Activated naive CD4-positive, alpha-beta T cell treated with anti-CD3 and anti-CD28 coated beads, Interleukin-2, amount 10 ng/mL, durations not matched to agents 7 days and 5 days (primary cell): ENCODE data around the gene FHIT.

Source experiments
- CTCF ChIA-PET: fragments of 350-600 bp; sonication (Branson Sonifier 250); formaldehyde crosslinking; loops from one replicate; lab custom pipeline; 2021; ENCODE audit warnings: antibody characterized with exemption; lab: Charles Lee
- DNase-seq: peaks from one replicate; pipeline ENCODE4 v3.0.0-alpha.2; 2020
- H3K27ac Mint-ChIP-seq: one replicate; pipeline ENCODE4 v1.8.0; 2021; ENCODE audit warnings: mild to moderate bottlenecking, moderate library complexity, mixed read lengths
- H3K27me3 Mint-ChIP-seq: one replicate; pipeline ENCODE4 v1.8.0; 2021; ENCODE audit warnings: mild to moderate bottlenecking, mixed read lengths
- H3K36me3 Mint-ChIP-seq: one replicate; pipeline ENCODE4 v1.8.0; 2021; ENCODE audit warnings: mixed read lengths
- H3K4me1 Mint-ChIP-seq: one replicate; pipeline ENCODE4 v1.8.0; 2021; ENCODE audit warnings: mixed read lengths
- H3K4me3 Mint-ChIP-seq: one replicate; pipeline ENCODE4 v1.8.0; 2021; ENCODE audit warnings: mild to moderate bottlenecking, moderate library complexity, mixed read lengths
- H3K9me3 Mint-ChIP-seq: one replicate; pipeline ENCODE4 v1.8.0; 2021; ENCODE audit warnings: mixed read lengths

The FHIT gene

GRCh38 chr3:60643831-60644230 lies 607.4 kb downstream of the FHIT start:
- Mint-ChIP-seq H3K9me3 (no peaks in the 10 kb centered on the region), H3K27ac (no peak overlapping the region), H3K4me3 (no peak overlapping the region), H3K27me3 (no peaks in the 10 kb centered on the region), H3K4me1 (no peaks in the 10 kb centered on the region), H3K36me3 (no peaks in the 10 kb centered on the region)
- CTCF ChIA-PET, result no interaction called here
- no peak for DNase-seq

- Mint-ChIP-seq H3K4me3 (no peak overlapping the region), H3K36me3 (no peaks in the 10 kb centered on the region), H3K27ac (no peak overlapping the region), H3K9me3 (no peaks in the 10 kb centered on the region), H3K4me1 (no peaks in the 10 kb centered on the region), H3K27me3 (no peaks in the 10 kb centered on the region)
- DNase-seq, result no peak
- CTCF ChIA-PET, result no interaction called here
Measured at GRCh38 chr3:60641354-60641753, 609.9 kb downstream of the FHIT start.

GRCh38 chr3:60636846-60637245 lies 614.4 kb downstream of the FHIT start:
- Mint-ChIP-seq H3K4me3 (no peak overlapping the region), H3K27ac (no peak overlapping the region), H3K9me3 (no peaks in the 10 kb centered on the region), H3K27me3 (peaks cover 5% of the 10 kb centered on the region), H3K4me1 (no peaks in the 10 kb centered on the region), H3K36me3 (no peaks in the 10 kb centered on the region)
- CTCF ChIA-PET, result no interaction called here
- DNase-seq, result no peak

DNA sequence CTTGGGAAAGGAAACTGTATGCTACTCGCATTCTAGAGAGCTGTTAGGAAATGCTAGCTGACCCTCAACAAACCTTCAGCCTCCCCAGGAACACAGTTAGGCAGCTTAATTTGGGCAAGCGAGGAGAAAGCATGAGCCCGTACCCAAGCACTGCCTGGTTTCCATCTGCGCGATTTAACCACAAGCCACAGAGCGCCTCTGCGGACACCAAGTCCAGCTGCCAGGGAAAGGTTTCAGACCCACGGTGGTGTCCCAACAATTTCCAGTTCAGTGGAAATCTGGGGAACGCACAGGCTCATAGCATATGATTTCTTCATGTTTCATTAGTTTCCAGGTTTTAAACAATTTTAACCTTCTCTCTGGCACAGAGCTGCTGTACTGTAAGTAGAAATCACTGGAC lies 617.6 kb downstream of the FHIT start:
- peaks cover 5% of the 10 kb centered on the region for H3K27me3 Mint-ChIP-seq
- CTCF ChIA-PET, result no interaction called here
- H3K27ac Mint-ChIP-seq, result no peak overlapping the region
- H3K9me3 Mint-ChIP-seq, result no peaks in the 10 kb centered on the region
- no peak for DNase-seq
- no peaks in the 10 kb centered on the region for H3K36me3 Mint-ChIP-seq
- no peaks in the 10 kb centered on the region for H3K4me1 Mint-ChIP-seq
- no peak overlapping the region for H3K4me3 Mint-ChIP-seq

- CTCF ChIA-PET, result no interaction called here
- DNase-seq, result no peak
- H3K27ac Mint-ChIP-seq, result no peak overlapping the region
Measured at GRCh38 chr3:60631509-60631908, 619.7 kb downstream of the FHIT start.

DNA sequence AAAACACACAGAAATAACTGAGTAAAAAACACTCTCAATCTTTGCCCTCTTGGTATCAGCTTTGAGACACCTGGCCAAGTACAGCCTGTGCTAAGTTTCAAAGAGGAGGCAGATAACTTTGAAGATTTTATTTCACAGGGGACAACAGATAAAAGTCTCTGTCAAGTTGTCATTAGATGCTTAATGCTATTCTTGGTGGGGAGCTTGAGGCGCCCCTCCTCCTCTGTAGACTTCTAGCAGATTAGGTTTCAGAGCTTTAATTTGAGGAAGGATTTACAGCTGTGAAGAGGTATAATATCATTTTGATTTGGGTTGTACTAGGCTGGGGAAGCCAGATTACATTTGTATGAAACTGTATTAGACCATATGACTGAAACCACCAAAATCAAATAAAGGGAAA lies 620.3 kb downstream of the FHIT start:
- H3K9me3 Mint-ChIP-seq, result no peaks in the 10 kb centered on the region
- H3K36me3 Mint-ChIP-seq, result no peaks in the 10 kb centered on the region
- H3K27ac Mint-ChIP-seq, result no peak overlapping the region
- no peaks in the 10 kb centered on the region for H3K4me1 Mint-ChIP-seq
- no peak overlapping the region for H3K4me3 Mint-ChIP-seq
- CTCF ChIA-PET, result no interaction called here
- no peak for DNase-seq
- H3K27me3 Mint-ChIP-seq, result peaks cover 5% of the 10 kb centered on the region

More at GRCh38 chr3:60631509-60631908, 619.7 kb downstream of the FHIT start:
- no peak overlapping the region for H3K4me3 Mint-ChIP-seq
- H3K4me1 Mint-ChIP-seq, result no peaks in the 10 kb centered on the region
- no peaks in the 10 kb centered on the region for H3K9me3 Mint-ChIP-seq
- no peaks in the 10 kb centered on the region for H3K36me3 Mint-ChIP-seq
- peaks cover 5% of the 10 kb centered on the region for H3K27me3 Mint-ChIP-seq

DNA sequence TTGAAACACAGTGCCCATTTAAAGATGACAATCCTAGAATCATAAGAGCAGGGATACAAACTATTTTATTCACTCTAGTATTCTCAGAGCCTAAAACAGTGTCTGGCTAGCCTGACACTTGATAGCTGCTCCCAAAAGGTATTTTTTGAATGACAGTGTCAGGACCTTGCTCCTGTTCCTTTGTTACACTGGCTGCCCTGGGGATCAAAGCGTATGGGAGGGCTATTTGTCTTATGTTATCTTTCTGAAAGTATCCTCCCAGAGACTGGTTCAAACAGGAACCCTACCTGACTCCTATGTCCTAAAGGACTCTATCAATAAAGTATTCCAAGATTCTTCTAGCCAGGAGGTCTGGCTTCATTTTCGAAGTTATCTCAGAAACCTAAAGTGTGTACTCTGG lies 621.4 kb downstream of the FHIT start:
- Mint-ChIP-seq H3K27me3 (peaks cover 5% of the 10 kb centered on the region), H3K27ac (no peak overlapping the region), H3K9me3 (no peaks in the 10 kb centered on the region), H3K4me3 (no peak overlapping the region), H3K36me3 (no peaks in the 10 kb centered on the region), H3K4me1 (no peaks in the 10 kb centered on the region)
- DNase-seq, result no peak
- CTCF ChIA-PET, result no interaction called here

DNA sequence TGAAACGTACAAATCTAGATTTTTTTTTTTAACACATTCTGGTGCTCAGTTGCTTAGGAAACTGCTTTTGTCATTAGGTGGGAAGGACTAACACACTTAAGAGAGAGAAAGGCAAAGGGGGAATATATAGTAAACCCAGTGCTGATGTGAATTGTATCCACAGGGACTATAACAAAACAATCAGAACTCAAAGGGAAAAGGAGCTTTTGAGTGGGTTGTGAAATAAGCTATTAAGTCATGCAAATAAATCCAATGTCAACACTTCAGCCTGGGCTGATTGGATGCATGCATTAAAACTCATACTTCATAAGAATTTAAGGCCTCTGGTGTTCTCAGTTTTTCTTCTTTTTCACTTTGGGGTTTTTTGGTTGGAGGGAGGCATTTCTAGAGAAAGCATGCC lies 628.9 kb downstream of the FHIT start:
- Mint-ChIP-seq H3K9me3 (no peaks in the 10 kb centered on the region), H3K4me3 (no peak overlapping the region), H3K36me3 (no peaks in the 10 kb centered on the region), H3K4me1 (no peaks in the 10 kb centered on the region), H3K27ac (no peak overlapping the region), H3K27me3 (no peaks in the 10 kb centered on the region)
- DNase-seq, result no peak
- CTCF ChIA-PET, result no interaction called here

DNA sequence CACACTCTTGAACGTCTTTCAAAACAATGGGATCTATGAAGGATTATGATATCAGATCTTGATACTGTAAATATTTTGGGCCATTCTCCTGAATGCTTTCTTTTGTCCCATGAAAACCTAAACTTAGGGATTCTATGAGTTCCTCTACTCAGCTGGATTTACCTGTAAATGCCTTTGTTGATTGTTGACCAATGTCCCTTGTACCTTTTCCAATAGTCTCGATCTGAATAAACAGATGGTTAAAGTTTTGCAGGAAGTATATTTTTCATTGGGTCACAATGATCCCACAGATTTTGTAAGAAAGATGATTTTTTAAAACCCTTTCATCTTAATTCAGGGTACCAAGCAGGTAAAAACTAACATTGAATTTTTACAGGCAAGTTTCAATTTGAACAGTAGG lies 634.1 kb downstream of the FHIT start:
- no peaks in the 10 kb centered on the region for H3K27me3 Mint-ChIP-seq
- no peak overlapping the region for H3K27ac Mint-ChIP-seq
- H3K9me3 Mint-ChIP-seq, result no peaks in the 10 kb centered on the region
- H3K36me3 Mint-ChIP-seq, result no peaks in the 10 kb centered on the region
- H3K4me1 Mint-ChIP-seq, result no peaks in the 10 kb centered on the region
- DNase-seq, result no peak
- CTCF ChIA-PET, result interaction anchor here (1.0 kb wide), 1 partner anchor 32 kb away, joined by 3 read pairs; no protein-coding TSS in a partner anchor
- H3K4me3 Mint-ChIP-seq, result no peak overlapping the region

DNA sequence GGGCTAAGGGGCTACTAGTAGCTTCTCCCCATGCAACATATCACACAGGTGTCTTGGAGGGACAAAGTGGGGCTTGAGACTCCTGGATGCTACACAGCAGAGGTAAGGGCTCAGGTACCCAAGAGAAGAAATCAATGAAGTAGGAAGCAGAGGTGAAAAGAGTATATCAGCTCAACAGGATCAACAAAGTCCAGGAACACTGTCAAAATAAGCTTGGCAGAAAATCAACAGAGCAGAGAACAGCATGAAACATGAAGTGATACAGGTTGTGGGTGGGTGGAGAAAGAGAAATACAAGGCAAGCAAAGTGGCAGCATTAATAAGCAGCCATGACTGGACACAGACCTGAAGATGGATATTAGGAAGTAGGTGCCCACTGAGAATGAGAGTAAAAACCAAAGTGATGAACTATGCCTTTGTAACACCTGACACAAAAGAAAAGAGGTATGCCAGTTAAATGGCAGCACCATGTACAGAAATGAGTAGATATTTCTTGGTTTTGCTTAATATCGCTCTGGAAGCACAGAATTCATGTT lies 637.4 kb downstream of the FHIT start:
- no peak overlapping the region for H3K27ac Mint-ChIP-seq
- H3K4me3 Mint-ChIP-seq, result no peak overlapping the region
- H3K27me3 Mint-ChIP-seq, result no peaks in the 10 kb centered on the region
- H3K36me3 Mint-ChIP-seq, result no peaks in the 10 kb centered on the region
- H3K4me1 Mint-ChIP-seq, result no peaks in the 10 kb centered on the region
- no peak for DNase-seq
- no peaks in the 10 kb centered on the region for H3K9me3 Mint-ChIP-seq
- CTCF ChIA-PET, result no interaction called here

DNA sequence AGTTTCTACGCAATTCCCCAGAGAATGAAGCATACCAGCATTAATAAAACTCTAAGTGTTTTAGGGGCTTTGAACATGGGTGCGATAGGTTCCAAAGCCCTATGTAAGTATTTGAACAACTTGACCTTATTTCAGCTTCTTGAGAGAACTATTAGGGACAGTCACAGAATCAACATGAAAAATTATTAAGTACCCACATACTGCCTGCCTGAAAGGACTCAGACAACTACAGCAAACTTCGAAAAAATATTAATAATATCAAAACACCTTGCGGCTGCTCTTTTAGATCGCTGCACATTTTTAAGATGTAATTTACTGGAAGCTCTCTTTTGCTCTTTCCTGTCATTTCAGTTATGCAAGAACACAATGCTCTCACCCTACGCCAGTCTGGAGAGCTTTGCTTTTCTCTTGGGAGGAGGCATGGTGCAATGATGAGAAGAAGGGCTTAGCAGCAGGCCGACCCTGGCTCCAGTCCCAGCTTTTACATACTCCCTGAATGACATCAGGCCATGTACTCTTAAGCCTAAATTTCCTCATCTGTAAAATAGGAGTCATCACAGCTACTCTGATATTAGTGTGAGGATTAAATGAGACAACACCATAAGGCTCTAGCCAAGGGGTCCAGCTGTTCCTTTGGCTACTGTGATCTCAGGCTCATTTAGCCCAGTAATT lies 640.7 kb downstream of the FHIT start:
- no peaks in the 10 kb centered on the region for H3K27me3 Mint-ChIP-seq
- DNase-seq, result no peak
- CTCF ChIA-PET, result no interaction called here
- H3K36me3 Mint-ChIP-seq, result no peaks in the 10 kb centered on the region
- no peaks in the 10 kb centered on the region for H3K4me1 Mint-ChIP-seq
- no peaks in the 10 kb centered on the region for H3K9me3 Mint-ChIP-seq
- H3K4me3 Mint-ChIP-seq, result no peak overlapping the region
- H3K27ac Mint-ChIP-seq, result no peak overlapping the region

- Mint-ChIP-seq H3K4me1 (no peaks in the 10 kb centered on the region), H3K4me3 (no peak overlapping the region), H3K36me3 (no peaks in the 10 kb centered on the region), H3K27ac (no peak overlapping the region), H3K9me3 (no peaks in the 10 kb centered on the region), H3K27me3 (no peaks in the 10 kb centered on the region)
- CTCF ChIA-PET, result no interaction called here
- no peak for DNase-seq
Measured at GRCh38 chr3:60609446-60609845, 641.8 kb downstream of the FHIT start.

GRCh38 chr3:60603860-60604259 lies 647.4 kb downstream of the FHIT start:
- DNase-seq, result no peak
- Mint-ChIP-seq H3K27me3 (no peaks in the 10 kb centered on the region), H3K36me3 (no peaks in the 10 kb centered on the region), H3K4me3 (no peak overlapping the region), H3K27ac (no peak overlapping the region), H3K4me1 (peaks cover 2% of the 10 kb centered on the region), H3K9me3 (no peaks in the 10 kb centered on the region)
- CTCF ChIA-PET, result no interaction called here

GRCh38 chr3:60600848-60601247 lies 650.4 kb downstream of the FHIT start:
- no peaks in the 10 kb centered on the region for H3K27me3 Mint-ChIP-seq
- no peak overlapping the region for H3K27ac Mint-ChIP-seq
- CTCF ChIA-PET, result no interaction called here

DNA sequence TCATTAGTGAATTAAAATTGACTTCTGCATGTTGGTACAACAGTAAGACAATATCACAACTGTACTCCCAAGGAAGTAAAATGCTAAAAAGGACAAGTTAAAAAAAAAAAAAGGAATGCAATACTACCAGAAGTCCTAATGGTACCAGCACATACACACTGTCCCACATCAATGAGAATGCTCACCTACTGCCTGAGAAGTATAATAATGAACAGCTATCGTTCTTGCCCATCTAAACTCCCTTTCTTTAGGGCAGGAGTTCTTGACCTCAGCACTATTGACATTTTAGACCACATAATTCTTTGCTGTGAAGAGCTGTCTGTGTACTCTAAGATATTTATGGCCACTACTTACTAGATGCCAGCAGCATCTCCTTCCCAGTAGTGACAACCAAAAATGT lies 651.7 kb downstream of the FHIT start:
- H3K27me3 Mint-ChIP-seq, result no peaks in the 10 kb centered on the region
- no peak for DNase-seq
- peaks cover 2% of the 10 kb centered on the region for H3K4me1 Mint-ChIP-seq
- H3K9me3 Mint-ChIP-seq, result no peaks in the 10 kb centered on the region
- no peaks in the 10 kb centered on the region for H3K36me3 Mint-ChIP-seq
- H3K4me3 Mint-ChIP-seq, result no peak overlapping the region
- CTCF ChIA-PET, result no interaction called here
- no peak overlapping the region for H3K27ac Mint-ChIP-seq

More at GRCh38 chr3:60600848-60601247, 650.4 kb downstream of the FHIT start:
- H3K4me3 Mint-ChIP-seq, result no peak overlapping the region
- no peaks in the 10 kb centered on the region for H3K9me3 Mint-ChIP-seq
- no peak for DNase-seq
- no peaks in the 10 kb centered on the region for H3K36me3 Mint-ChIP-seq
- H3K4me1 Mint-ChIP-seq, result peaks cover 2% of the 10 kb centered on the region
